Colonic mucosa (tissue), 4 donors: Measurements from ENCODE around the gene DDAH1. TPM values are rescaled to one million over a fixed set of nuclear protein-coding genes. Genes with fewer than 3 reads are reported as not detected.

Experiments
- DNase-seq: peaks from one replicate; pipeline ENCODE4 v3.0.0-alpha.2; 2020
- H3K27ac ChIP-seq: fragments of 200-600 bp; one replicate; pipeline ENCODE4 v1.8.0; 2021
- H3K27me3 ChIP-seq: fragments of 200-600 bp; one replicate; pipeline ENCODE4 v1.8.0; 2021
- H3K36me3 ChIP-seq: fragments of 200-600 bp; one replicate; pipeline ENCODE4 v1.8.0; 2021
- H3K4me1 ChIP-seq: fragments of 200-600 bp; one replicate; pipeline ENCODE4 v1.8.0; 2021; ENCODE audit warnings: mild to moderate bottlenecking
- H3K4me3 ChIP-seq: fragments of 200-600 bp; one replicate; pipeline ENCODE4 v1.8.0; 2021
- H3K9ac ChIP-seq, 2 donors: one replicate each; pipeline ENCODE4 v1.7.0; 2013; ENCODE audit warnings: control low read depth in 2 of 2, low read depth in 2 of 2, low read length in 2 of 2
- H3K9me3 ChIP-seq: fragments of 200-600 bp; one replicate; pipeline ENCODE4 v1.8.0; 2021
- CTCF ChIP-seq: fragments of 200-600 bp; IDR thresholded peaks from one replicate; pipeline ENCODE4 v1.8.0; 2022; ENCODE audit warnings: antibody characterized with exemption, mild to moderate bottlenecking
- intact Hi-C: fragments of 100-400 bp; cut with DNase I; formaldehyde crosslinking; loops from one replicate; pipeline ENCODE4 v1.14.1; 2022
- total RNA-seq, 2 donors: library from RNA; stranded (reverse); fragmentation: NEBNext Ultra II Directional in 1 of 2; extraction: Animal tissue kit (Norgen Biotek cat#: 25700) in 1 of 2; gene quantifications; one replicate each; pipeline ENCODE4 v1.2.1, GENCODE V29; 2021
- donor health status: healthy.
- donor health status: DM: no; HTN: no; CAD: no.
- donor health status: DM: no; HTN: no; CAD: no.

Gene DDAH1
- total RNA-seq, 2 donors from 2014 or later: 130 to 144 TPM

- H3K36me3 ChIP-seq: no peaks in the 10 kb centered on the region
- no peak for TF ChIP-seq CTCF
- no peak overlapping the region for H3K9ac ChIP-seq
- H3K27me3 ChIP-seq: no peaks in the 10 kb centered on the region
- H3K4me3 ChIP-seq: no peak overlapping the region
- H3K27ac ChIP-seq: no peak overlapping the region
- H3K9me3 ChIP-seq: no peaks in the 10 kb centered on the region
- intact Hi-C loops: no loop called here
- no peak for DNase-seq
- H3K4me1 ChIP-seq: no peaks in the 10 kb centered on the region
Measured at GRCh38 chr1:85448358-85448757, 16.6 kb downstream of the DDAH1 start.

- Histone ChIP-seq H3K4me3 (no peak overlapping the region), H3K27ac (no peak overlapping the region), H3K36me3 (no peaks in the 10 kb centered on the region), H3K27me3 (no peaks in the 10 kb centered on the region), H3K9ac (no peak overlapping the region), H3K9me3 (no peaks in the 10 kb centered on the region), H3K4me1 (no peaks in the 10 kb centered on the region)
- DNase-seq: no peak
- TF ChIP-seq CTCF: no peak
- intact Hi-C loops: no loop called here
Measured at GRCh38 chr1:85447006-85447943, 17.7 kb downstream of the DDAH1 start.

GRCh38 chr1:85445906-85446305 is 19.1 kb downstream of the DDAH1 start:
- DNase-seq: no peak
- Histone ChIP-seq H3K4me3 (no peak overlapping the region), H3K9me3 (no peaks in the 10 kb centered on the region), H3K9ac (no peak overlapping the region), H3K4me1 (no peaks in the 10 kb centered on the region), H3K27me3 (no peaks in the 10 kb centered on the region), H3K27ac (no peak overlapping the region), H3K36me3 (no peaks in the 10 kb centered on the region)
- TF ChIP-seq CTCF: no peak
- intact Hi-C loops: no loop called here

GRCh38 chr1:85444381-85444780 is 20.6 kb downstream of the DDAH1 start:
- no peak overlapping the region for H3K9ac ChIP-seq
- no peaks in the 10 kb centered on the region for H3K36me3 ChIP-seq
- intact Hi-C loops: no loop called here
- H3K4me3 ChIP-seq: no peak overlapping the region
- H3K9me3 ChIP-seq: no peaks in the 10 kb centered on the region
- DNase-seq: no peak
- no peak overlapping the region for H3K27ac ChIP-seq
- no peak for TF ChIP-seq CTCF
- H3K27me3 ChIP-seq: no peaks in the 10 kb centered on the region
- H3K4me1 ChIP-seq: no peaks in the 10 kb centered on the region

GRCh38 chr1:85440612-85441011 is 24.3 kb downstream of the DDAH1 start:
- Histone ChIP-seq H3K36me3 (no peaks in the 10 kb centered on the region), H3K4me1 (no peaks in the 10 kb centered on the region), H3K27ac (no peak overlapping the region), H3K9ac (no peak overlapping the region), H3K4me3 (no peak overlapping the region), H3K9me3 (no peaks in the 10 kb centered on the region), H3K27me3 (no peaks in the 10 kb centered on the region)
- TF ChIP-seq CTCF: no peak
- no peak for DNase-seq
- intact Hi-C loops: no loop called here
